Measurements from ENCODE around the gene CETP.
"Not testable (repeated sequence)": the region's sequence is repeated elsewhere in the genome, so short reads cannot be mapped to it uniquely, and the experiment has no call there.

Gene CETP

GRCh38 chr16:56964243-56965148, 2.7 kb downstream of the CETP start:
- peak; percentile 95 for DNase-seq

GRCh38 chr16:56965149-56966092, 3.7 kb downstream of the CETP start:
- peak; percentile 59 for DNase-seq

- DNase-seq, result no peak
These were observed 4.3 kb downstream of the CETP start for GRCh38 chr16:56966093-56966475.

GRCh38 chr16:56967733-56968132, 6.0 kb downstream of the CETP start:
- no peak for DNase-seq

- no peak for DNase-seq
These were observed 8.0 kb downstream of the CETP start for GRCh38 chr16:56969769-56970168.

GRCh38 chr16:56970934-56971767, 9.4 kb downstream of the CETP start:
- no peak for DNase-seq

GRCh38 chr16:56971768-56972043, 10.0 kb downstream of the CETP start:
- no peak for DNase-seq

GRCh38 chr16:56972403-56973293, 10.9 kb downstream of the CETP start:
- DNase-seq, result no peak

GRCh38 chr16:56973294-56973689, 11.5 kb downstream of the CETP start:
- no peak for DNase-seq

GRCh38 chr16:56973899-56974298, 12.1 kb downstream of the CETP start:
- DNase-seq, result not testable (repeated sequence)

- DNase-seq, result no peak
These were observed 13.0 kb downstream of the CETP start for GRCh38 chr16:56974549-56975300.

- DNase-seq, result no peak
These were observed 14.0 kb downstream of the CETP start for GRCh38 chr16:56975714-56976113.

GRCh38 chr16:56977216-56977615, 15.5 kb downstream of the CETP start:
- no peak for DNase-seq

- DNase-seq, result no peak
These were observed 16.2 kb downstream of the CETP start for GRCh38 chr16:56977823-56978430.

GRCh38 chr16:56980201-56980535, 18.4 kb downstream of the CETP start:
- DNase-seq, result no peak

- no peak for DNase-seq
These were observed 19.3 kb downstream of the CETP start for GRCh38 chr16:56980792-56981724.

GRCh38 chr16:56981729-56982271, 20.1 kb downstream of the CETP start:
- no peak for DNase-seq

GRCh38 chr16:56982695-56983094, 20.9 kb downstream of the CETP start:
- DNase-seq, result no peak

GRCh38 chr16:56983211-56983751, 21.5 kb downstream of the CETP start:
- no peak for DNase-seq

All from suppressor macrophage treated with lipopolysaccharide for 4 hours (primary cell).